Measurements from ENCODE around the gene RCSD1. TPM values are rescaled to one million over a fixed set of nuclear protein-coding genes. Genes with fewer than 3 reads are reported as not detected.
A peak's percentile ranks its signal among the peaks of the same experiment; 100 is the strongest.

The RCSD1 gene
- total and polyA plus RNA-seq, 2 of the 13 experiments (the other 11 are each of a cell fraction or from before 2014, with no cell fraction given), result not detected

- TF ChIP-seq ZNF207 (IDR thresholded peaks at IDR 0.05; ENCODE audit: borderline replicate concordance) (no peak), MIXL1 (CRISPR knock-in tag; IDR thresholded peaks at IDR 0.05) (no peak)
- Histone ChIP-seq H3K4me1 (ENCODE audit: insufficient read depth, low read length) (peaks cover 7% of the 10 kb centered on the region), H3K4me3 (replicated peaks in 1 of 3; ENCODE audit: insufficient read depth in 1 of 3, low read depth in 2 of 3, low read length in 3 of 3) (no peak overlapping the region), H3K9ac (ENCODE audit: insufficient read depth, low read depth, low read length) (no peak overlapping the region), H3K27me3 (ENCODE audit: control insufficient read depth in 1 of 2, insufficient read depth in 2 of 2, low read length in 2 of 2) (peaks cover 0 to 16% of the 10 kb centered on the region in 2 experiments; a peak in 3 of 5 replicates), H3K79me2 (ENCODE audit: insufficient read depth, low read length) (no peaks in the 10 kb centered on the region), H2AFZ (ENCODE audit: low read length) (no peak overlapping the region), H3K27ac (ENCODE audit: extremely low read length, insufficient read depth, low read length) (no peak overlapping the region), H3K9me3 (ENCODE audit: low read length) (no peaks in the 10 kb centered on the region), H3K4me2 (ENCODE audit: low read depth, low read length) (no peak overlapping the region), H3K36me3 (replicated peaks in 1 of 2; ENCODE audit: control insufficient read depth in 1 of 2, insufficient read depth in 2 of 2, low read length in 2 of 2) (no peaks in the 10 kb centered on the region), H4K20me1 (ENCODE audit: insufficient read depth, low read length) (no peaks in the 10 kb centered on the region)
- no peak for ATAC-seq
- no TSS peak for BruUV-seq (replicated peaks)
- in situ Hi-C loops (cut with HindIII; ENCODE audit: extremely low pct_ligation_motif_present, low pct_unique_long_range_greater_than_20kb) (loop anchor here (5.0 kb wide), 1 partner anchor 84 kb away; no protein-coding TSS in a partner anchor), intact Hi-C loops (cut with micrococcal nuclease; ENCODE audit: unreplicated experiment) (no loop called here)
- no peak for FAIRE-seq
- WGBS (ENCODE audit: low lambda C conversion rate), result 6% methylated on average over 5 of the region's 5 CpGs
- ChIA-PET CTCF (ENCODE audit: low intra/inter-chr PET ratio, low total read pairs) (no interaction called here), POLR2A (no interaction called here)
- no peak for DNase-seq (ENCODE audit: low spot score)
Measured at GRCh38 chr1:167685844-167686243, 55.8 kb downstream of the RCSD1 start.

- Histone ChIP-seq H3K4me2 (ENCODE audit: low read depth, low read length) (no peak overlapping the region), H3K9me3 (ENCODE audit: low read length) (no peaks in the 10 kb centered on the region), H3K4me1 (ENCODE audit: insufficient read depth, low read length) (peaks cover 7% of the 10 kb centered on the region), H3K79me2 (ENCODE audit: insufficient read depth, low read length) (no peaks in the 10 kb centered on the region), H3K27me3 (ENCODE audit: control insufficient read depth in 1 of 2, insufficient read depth in 2 of 2, low read length in 2 of 2) (peaks cover 0 to 22% of the 10 kb centered on the region in 2 experiments; a peak in 3 of 5 replicates), H2AFZ (ENCODE audit: low read length) (no peak overlapping the region), H3K27ac (ENCODE audit: extremely low read length, insufficient read depth, low read length) (no peak overlapping the region), H3K9ac (ENCODE audit: insufficient read depth, low read depth, low read length) (no peak overlapping the region), H4K20me1 (ENCODE audit: insufficient read depth, low read length) (no peaks in the 10 kb centered on the region), H3K4me3 (replicated peaks in 1 of 3; ENCODE audit: insufficient read depth in 1 of 3, low read depth in 2 of 3, low read length in 3 of 3) (no peak overlapping the region), H3K36me3 (replicated peaks in 1 of 2; ENCODE audit: control insufficient read depth in 1 of 2, insufficient read depth in 2 of 2, low read length in 2 of 2) (no peaks in the 10 kb centered on the region)
- in situ Hi-C loops (cut with HindIII; ENCODE audit: extremely low pct_ligation_motif_present, low pct_unique_long_range_greater_than_20kb) (loop anchor here (5.0 kb wide), 1 partner anchor 86 kb away; no protein-coding TSS in a partner anchor), intact Hi-C loops (cut with micrococcal nuclease; ENCODE audit: unreplicated experiment) (loop anchor here (1.0 to 2.0 kb wide), 3 partner anchors 88 to 131 kb away; no protein-coding TSS in a partner anchor)
- FAIRE-seq, result peak; percentile 90
- ATAC-seq, result peak; percentile 73
- 14% methylated on average over 7 of the region's 7 CpGs for WGBS (ENCODE audit: low lambda C conversion rate)
- ChIA-PET CTCF (ENCODE audit: low intra/inter-chr PET ratio, low total read pairs) (no interaction called here), POLR2A (no interaction called here)
- peak; percentile 61 for DNase-seq (ENCODE audit: low spot score)
- BruUV-seq (replicated peaks), result no TSS peak
- no peak for TF ChIP-seq ZHX2 (IDR thresholded peaks at IDR 0.05; ENCODE audit: low read depth)
- no peak for TF ChIP-seq ZHX2 (CRISPR knock-in tag; IDR thresholded peaks at IDR 0.05; ENCODE audit: borderline replicate concordance)
- peak; percentile 78 for TF ChIP-seq STAG1 (CRISPR knock-in tag; IDR thresholded peaks at IDR 0.05)
- 0 out of 2 replicates have a peak, but pooled peaks have one; percentile 15 for TF ChIP-seq TFAP4 (IDR thresholded peaks at IDR 0.05; ENCODE audit: borderline replicate concordance, low read depth)
- peak; percentile 81 for TF ChIP-seq CTCF (CRISPR knock-in tag; IDR thresholded peaks at IDR 0.05)
- no peak for TF ChIP-seq ZNF496 (CRISPR knock-in tag; IDR thresholded peaks at IDR 0.05; ENCODE audit: insufficient replicate concordance)
- peak; percentile 84 for TF ChIP-seq SMC3 (IDR thresholded peaks at IDR 0.05; ENCODE audit: low read length)
Measured at GRCh38 chr1:167687919-167688519, 58.0 kb downstream of the RCSD1 start.
